ENCODE results near the gene KMT2B.

The KMT2B gene

DNA sequence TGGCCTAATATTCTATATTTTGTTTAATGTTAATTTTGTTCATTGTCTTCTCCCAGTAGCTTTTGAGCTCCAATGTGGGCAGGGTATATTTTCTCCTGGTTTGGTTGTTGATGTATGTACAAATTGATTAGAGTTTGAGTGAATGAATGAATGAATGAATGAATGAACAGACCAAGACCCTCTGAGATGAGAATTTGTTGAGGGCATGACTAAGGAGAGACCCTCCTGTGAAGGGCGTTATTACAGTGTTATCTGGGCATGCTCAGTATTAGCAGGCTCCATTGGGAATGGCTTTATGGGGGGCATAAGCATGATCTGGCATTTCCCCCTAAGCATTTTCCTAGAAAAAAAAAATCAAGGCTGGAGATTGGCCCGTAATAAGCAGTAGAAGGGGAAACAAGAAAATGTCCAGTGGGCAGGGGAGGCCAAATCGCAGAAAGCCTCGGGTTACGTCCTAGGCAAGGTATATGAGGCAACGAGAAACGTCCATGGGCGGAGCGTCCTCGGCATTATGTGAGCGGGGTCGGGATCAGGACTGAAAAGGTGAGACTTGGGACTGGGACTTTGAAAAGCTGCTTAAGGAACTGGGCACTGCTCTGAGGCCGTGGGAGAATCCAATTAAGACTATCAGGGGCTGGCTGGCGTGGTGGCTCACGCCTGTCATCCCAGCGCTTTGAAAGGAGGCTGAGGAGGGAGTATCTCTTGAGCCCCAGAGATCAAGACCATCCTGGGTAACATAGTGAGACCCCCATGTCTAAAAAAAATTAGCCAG, 56.7 kb downstream of the KMT2B start:
- TF ChIP-seq, protein P1, sequence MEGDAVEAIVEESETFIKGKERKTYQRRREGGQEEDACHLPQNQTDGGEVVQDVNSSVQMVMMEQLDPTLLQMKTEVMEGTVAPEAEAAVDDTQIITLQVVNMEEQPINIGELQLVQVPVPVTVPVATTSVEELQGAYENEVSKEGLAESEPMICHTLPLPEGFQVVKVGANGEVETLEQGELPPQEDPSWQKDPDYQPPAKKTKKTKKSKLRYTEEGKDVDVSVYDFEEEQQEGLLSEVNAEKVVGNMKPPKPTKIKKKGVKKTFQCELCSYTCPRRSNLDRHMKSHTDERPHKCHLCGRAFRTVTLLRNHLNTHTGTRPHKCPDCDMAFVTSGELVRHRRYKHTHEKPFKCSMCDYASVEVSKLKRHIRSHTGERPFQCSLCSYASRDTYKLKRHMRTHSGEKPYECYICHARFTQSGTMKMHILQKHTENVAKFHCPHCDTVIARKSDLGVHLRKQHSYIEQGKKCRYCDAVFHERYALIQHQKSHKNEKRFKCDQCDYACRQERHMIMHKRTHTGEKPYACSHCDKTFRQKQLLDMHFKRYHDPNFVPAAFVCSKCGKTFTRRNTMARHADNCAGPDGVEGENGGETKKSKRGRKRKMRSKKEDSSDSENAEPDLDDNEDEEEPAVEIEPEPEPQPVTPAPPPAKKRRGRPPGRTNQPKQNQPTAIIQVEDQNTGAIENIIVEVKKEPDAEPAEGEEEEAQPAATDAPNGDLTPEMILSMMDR (IDR thresholded peaks at IDR 0.05; ENCODE audit: borderline replicate concordance, insufficient read depth, low read depth, low read length): no peak

DNA sequence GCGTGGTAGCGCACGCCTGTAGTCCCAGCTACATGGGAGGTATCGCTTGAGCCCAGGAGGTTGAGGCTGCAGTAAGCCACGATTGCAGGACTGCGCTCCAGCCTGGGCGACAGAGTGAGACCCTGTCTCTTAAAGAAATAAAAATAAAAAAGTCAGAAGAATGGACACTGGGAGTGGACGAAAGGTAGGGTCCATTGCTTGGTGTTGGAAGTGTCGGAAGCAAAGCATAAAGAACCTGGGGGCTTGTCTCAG, 57.2 kb downstream of the KMT2B start:
- TF ChIP-seq, protein P1 (IDR thresholded peaks at IDR 0.05; ENCODE audit: borderline replicate concordance, insufficient read depth, low read depth, low read length): no peak
- H3K4me3 ChIP-seq (ENCODE audit: low read depth, low read length): no peak overlapping the region

More for the DNA sequence above, 56.7 kb downstream of the KMT2B start:
- no peak overlapping the region for H3K4me3 ChIP-seq (ENCODE audit: low read depth, low read length)

DNA sequence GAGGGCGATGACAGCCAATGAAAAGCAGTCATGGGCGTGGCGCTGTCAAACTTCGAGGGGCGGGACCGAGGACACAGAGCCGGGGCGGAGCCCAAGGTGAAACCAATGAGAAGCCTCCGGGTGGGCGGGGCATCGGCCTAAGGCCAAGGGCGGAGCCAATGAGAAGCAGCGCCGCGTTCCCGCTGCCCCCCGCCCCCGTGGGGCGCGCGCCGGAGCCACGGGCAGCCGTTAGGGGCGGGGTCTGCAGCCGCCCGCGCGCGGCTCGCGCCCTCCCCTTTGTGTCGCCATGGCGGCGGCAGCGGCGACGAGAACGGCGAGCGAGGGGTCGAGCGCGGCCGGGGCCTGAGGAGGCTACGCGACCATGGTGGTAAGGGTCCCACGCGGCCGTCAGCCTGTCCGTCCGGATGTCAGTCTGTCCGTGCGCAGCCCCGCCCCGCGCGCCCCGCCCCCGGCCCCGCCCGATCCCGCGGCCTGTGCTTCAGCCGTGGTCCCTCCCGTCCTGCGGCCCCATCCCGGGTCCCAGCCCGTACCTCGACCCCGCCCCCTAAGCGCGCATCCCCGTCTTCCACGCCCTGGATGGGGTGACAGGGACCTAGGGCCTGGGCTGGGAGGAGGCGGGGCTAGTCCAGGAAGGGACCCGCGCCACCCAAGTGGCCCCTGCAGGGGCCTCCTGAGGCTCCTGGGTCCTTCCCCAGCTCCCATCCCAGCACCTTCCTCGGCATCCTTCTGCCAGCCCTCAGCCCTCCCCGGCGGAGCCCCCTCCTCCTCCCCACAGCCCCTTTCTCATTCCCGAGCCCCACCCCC, 57.7 kb downstream of the KMT2B start, which contains the start of gene ARHGAP33:
Gene ARHGAP33, plus strand, starts transcription at position 267 of the 804 bp plus-strand sequence. Its CDS starts 95 bp downstream, at position 362.
- TF ChIP-seq, protein P1 (IDR thresholded peaks at IDR 0.05; ENCODE audit: borderline replicate concordance, insufficient read depth, low read depth, low read length): no peak
- peak within 1 kb of the TSS; percentile 59 for H3K4me3 ChIP-seq (ENCODE audit: low read depth, low read length)

DNA sequence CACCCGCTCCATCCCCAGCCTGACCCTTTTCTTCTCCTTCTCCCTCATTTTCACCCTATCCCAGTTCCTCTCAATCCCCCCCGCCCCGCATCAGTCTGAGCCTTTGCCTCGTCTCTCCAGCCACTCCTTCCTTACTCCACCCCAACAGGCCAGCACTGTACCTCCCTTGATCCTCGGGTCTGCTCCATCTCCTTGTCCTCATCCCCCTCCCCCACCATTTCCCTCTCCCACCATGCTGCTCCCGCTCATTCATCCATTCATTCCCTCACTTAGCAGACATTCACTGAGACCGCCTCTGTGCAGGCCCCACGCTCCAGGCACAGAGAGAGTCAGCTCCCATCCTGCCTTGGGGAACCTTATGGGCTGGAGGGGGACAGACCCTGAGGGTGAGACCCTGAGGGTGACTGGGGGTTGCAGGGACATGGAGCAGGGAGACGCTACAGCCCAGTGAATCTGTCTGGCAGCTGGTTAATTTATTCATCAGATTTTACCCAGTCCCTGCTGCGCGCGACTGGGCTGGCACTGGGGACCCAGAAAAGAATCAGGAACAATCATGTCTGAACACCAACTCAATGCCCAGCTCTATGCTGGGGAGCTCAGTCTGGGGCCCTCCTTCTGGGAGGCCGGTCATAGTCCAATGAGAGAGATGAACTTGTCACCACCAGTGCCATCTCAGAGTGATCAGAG, 58.4 kb downstream of the KMT2B start:
- TF ChIP-seq, protein P1 (IDR thresholded peaks at IDR 0.05; ENCODE audit: borderline replicate concordance, insufficient read depth, low read depth, low read length): no peak
- peak overlapping the region; percentile 59 for H3K4me3 ChIP-seq (ENCODE audit: low read depth, low read length)

DNA sequence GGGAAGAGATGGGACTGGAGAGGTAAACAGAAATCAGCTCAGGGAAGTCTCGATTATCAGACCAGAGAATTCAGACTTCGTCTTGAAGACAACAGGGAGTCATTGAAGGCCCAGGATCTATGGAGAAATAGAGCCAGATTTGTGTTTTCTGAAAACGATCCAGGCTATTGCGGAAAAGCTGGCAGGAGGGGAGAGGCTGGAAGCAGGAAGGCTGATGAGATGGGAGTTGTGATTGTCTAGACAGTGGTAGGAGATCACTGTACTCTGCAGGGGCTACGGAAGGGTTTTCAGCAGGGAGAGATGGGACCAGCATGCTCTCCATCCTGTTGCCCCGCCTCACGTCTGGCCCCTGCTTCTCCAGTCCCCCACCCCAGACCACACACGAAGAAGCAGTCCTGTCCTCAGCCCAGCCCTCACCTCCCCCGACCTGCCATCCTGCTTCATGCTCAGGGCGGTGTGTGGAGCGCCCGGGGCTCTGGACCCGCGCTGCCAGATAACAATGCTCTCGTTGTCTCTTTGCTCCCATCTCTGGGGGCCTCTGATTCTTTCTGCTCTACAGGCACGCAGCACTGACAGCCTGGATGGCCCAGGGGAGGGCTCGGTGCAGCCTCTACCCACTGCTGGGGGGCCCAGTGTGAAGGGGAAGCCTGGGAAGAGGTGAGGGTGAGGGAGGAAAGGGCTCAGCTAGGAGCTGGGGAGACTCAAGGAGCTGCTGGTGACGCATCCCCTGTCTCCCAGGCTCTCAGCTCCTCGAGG, 59.5 kb downstream of the KMT2B start:
- TF ChIP-seq, protein P1 (IDR thresholded peaks at IDR 0.05; ENCODE audit: borderline replicate concordance, insufficient read depth, low read depth, low read length): no peak
- no peak overlapping the region for H3K4me3 ChIP-seq (ENCODE audit: low read depth, low read length)

DNA sequence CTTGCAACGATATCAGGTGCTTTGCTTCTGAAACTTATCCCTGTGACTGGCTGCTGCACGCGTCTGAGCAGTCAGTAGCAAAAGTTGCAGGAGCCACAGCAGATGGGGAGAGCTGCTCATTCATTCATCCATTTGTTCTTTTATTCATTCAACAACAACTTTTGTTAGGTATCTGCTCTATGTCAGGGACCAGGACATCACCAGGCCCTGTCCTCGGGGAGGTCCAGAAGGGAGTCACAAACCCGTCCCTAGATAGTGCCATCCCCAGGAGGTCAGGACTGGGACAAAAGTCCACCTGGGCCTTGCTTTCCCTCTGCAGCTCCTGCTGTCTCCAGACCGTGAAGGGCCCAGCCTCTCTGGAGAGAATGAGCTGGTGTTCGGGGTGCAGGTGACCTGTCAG, 60.2 kb downstream of the KMT2B start:
- TF ChIP-seq, protein P1 (IDR thresholded peaks at IDR 0.05; ENCODE audit: borderline replicate concordance, insufficient read depth, low read depth, low read length): no peak
- H3K4me3 ChIP-seq (ENCODE audit: low read depth, low read length): no peak overlapping the region
